Stomach smooth muscle (tissue), 2 donors: ENCODE data around the gene MS4A2.
"Not testable (repeated sequence)": the region's sequence is repeated elsewhere in the genome, so short reads cannot be mapped to it uniquely, and the experiment has no call there.

Experiments
- H3K27ac ChIP-seq: one replicate; pipeline ENCODE4 v1.7.0; 2013; ENCODE audit warnings: mild to moderate bottlenecking, low read length, inconsistent platforms
- H3K27me3 ChIP-seq, 2 donors: one replicate each; pipeline ENCODE4 v1.7.0; 2013; ENCODE audit warnings: low read length in 2 of 2; ENCODE audit not compliant: insufficient read depth in 2 of 2, control insufficient read depth in 1 of 2
- H3K36me3 ChIP-seq, 2 donors: one replicate each; pipeline ENCODE4 v1.7.0; 2013; ENCODE audit warnings: low read length in 2 of 2; ENCODE audit not compliant: control insufficient read depth in 2 of 2, insufficient read depth in 2 of 2
- H3K4me1 ChIP-seq: one replicate; pipeline ENCODE4 v1.7.0; 2013; ENCODE audit warnings: low read length; ENCODE audit not compliant: control insufficient read depth, insufficient read depth
- H3K4me3 ChIP-seq, 2 donors: one replicate each; pipeline ENCODE4 v1.7.0; 2013; ENCODE audit warnings: low read length in 2 of 2
- H3K9ac ChIP-seq, 2 donors: one replicate each; pipeline ENCODE4 v1.7.0; 2013; ENCODE audit warnings: low read length in 2 of 2, mild to moderate bottlenecking in 1 of 2
- H3K9me3 ChIP-seq, 2 donors: one replicate each; pipeline ENCODE4 v1.7.0; 2013; ENCODE audit warnings: low read length in 2 of 2; ENCODE audit not compliant: control insufficient read depth in 2 of 2
- donor health status: healthy.
- donor health status: Pancreatic carcinoma.

MS4A2 gene

DNA sequence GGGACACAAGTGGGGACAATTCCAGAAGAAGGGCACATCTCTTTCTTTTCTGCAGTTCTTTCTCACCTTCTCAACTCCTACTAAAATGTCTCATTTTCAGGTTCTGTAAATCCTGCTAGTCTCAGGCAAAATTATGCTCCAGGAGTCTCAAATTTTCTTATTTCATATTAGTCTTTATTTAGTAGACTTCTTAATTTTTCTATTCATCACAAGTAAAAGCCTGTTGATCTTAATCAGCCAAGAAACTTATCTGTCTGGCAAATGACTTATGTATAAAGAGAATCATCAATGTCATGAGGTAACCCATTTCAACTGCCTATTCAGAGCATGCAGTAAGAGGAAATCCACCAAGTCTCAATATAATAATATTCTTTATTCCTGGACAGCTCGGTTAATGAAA, at the start of gene MS4A2:
TSS of gene MS4A2 (plus strand) at position 301 of the 400 bp plus-strand sequence. CDS start 102 bp downstream, outside the sequence.
- Histone ChIP-seq H3K27me3 (no peaks in the 10 kb centered on the region), H3K9ac (no peak within 1 kb of the TSS), H3K27ac (no peak within 1 kb of the TSS), H3K4me3 (no peak within 1 kb of the TSS), H3K9me3 (no peaks in the 10 kb centered on the region), H3K4me1 (no peaks in the 10 kb centered on the region), H3K36me3 (no peaks in the 10 kb centered on the region)

DNA sequence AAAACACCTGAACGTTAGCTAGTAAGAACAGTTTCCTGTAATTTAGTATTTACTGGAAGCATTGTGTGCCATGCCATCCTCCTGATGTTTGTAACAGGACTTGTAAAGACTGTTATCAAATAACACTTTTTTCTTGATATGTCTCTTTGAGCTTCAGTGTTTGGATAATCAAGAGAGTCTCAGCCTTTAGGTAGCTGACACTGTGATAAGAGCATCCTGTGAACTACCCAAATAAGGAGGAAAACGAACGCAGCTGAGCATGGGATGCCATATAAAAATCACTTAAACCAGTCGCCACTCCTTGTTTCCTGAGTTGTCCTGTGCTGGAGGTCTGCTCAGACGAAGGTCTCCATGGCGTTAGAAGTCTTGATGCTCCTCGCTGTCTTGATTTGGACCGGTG, 48.4 kb upstream of the MS4A2 start, which contains the start of gene OOSP2:
TSS of gene OOSP2 (plus strand) at position 301 of the 400 bp plus-strand sequence. CDS start at position 352, 51 bp downstream.
- H3K4me3 ChIP-seq, result no peak within 1 kb of the TSS
- no peaks in the 10 kb centered on the region for H3K9me3 ChIP-seq
- H3K27ac ChIP-seq, result no peak within 1 kb of the TSS
- H3K36me3 ChIP-seq, result no peaks in the 10 kb centered on the region
- H3K27me3 ChIP-seq, result no peaks in the 10 kb centered on the region
- no peaks in the 10 kb centered on the region for H3K4me1 ChIP-seq
- H3K9ac ChIP-seq, result no peak within 1 kb of the TSS

DNA sequence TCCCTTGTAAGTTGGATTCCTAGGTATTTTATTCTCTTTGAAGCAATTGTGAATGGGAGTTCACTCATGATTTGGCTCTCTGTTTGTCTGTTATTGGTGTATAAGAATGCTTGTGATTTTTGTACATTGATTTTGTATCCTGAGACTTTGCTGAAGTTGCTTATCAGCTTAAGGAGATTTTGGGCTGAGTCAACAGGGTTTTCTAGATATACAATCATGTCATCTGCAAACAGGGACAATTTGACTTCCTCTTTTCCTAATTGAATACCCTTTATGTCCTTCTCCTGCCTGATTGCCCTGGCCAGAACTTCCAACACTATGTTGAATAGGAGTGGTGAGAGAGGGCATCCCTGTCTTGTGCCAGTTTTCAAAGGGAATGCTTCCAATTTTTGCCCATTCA, 38.0 kb upstream of the MS4A2 start:
- not testable (repeated sequence) for H3K4me1 ChIP-seq, H3K27me3 ChIP-seq, H3K9ac ChIP-seq, H3K9me3 ChIP-seq, H3K36me3 ChIP-seq, H3K4me3 ChIP-seq, H3K27ac ChIP-seq

DNA sequence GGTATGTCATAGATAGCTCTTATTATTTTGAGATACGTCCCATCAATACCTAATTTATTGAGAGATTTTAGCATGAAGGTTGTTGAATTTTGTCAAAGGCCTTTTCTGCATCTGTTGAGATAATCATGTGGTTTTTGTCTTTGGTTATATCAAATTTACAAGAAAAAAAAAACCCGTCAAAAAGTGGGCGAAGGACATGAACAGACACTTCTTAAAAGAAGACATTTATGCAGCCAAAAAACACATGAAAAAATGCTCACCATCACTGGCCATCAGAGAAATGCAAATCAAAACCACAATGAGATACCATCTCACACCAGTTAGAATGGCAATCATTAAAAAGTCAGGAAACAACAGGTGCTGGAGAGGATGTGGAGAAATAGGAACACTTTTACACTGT, 37.6 kb upstream of the MS4A2 start:
- H3K4me3 ChIP-seq, H3K27me3 ChIP-seq: not testable (repeated sequence)

DNA sequence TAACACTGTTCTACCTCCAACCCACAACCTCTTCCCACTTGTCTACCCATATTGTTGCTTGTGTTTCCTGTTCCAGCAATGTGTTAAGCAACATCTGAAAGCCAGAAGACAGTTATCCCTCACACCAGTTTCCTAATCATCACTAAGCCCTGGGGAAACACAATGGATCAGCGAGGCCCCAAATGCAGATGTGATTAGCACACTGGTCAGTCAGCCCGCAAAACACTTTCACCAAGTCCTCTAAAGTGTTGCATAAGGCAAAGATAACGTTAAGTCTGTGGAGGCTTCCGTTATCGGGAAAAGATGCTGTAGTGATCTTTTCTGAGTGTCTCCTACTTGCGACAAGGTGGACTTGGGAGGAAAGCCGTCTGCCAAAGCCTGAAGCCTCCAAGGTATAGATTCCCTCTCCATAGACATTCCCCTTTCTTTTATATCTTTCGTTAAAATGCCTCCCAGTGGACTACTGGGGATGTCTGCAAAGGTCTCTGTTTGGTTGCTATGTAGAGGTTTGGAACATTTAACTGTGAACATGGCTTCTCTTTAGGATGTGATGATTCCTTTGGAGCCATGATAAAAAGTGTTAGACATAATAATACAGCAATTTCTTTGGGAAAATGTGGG, 32.0 kb upstream of the MS4A2 start, which contains the start of gene MS4A3:
TSS of gene MS4A3 (plus strand) at position 317 of the 621 bp plus-strand sequence. CDS start 4,496 bp downstream, outside the sequence.
- Histone ChIP-seq H3K9me3 (no peaks in the 10 kb centered on the region), H3K4me3 (no peak within 1 kb of the TSS), H3K27me3 (no peaks in the 10 kb centered on the region), H3K4me1 (no peaks in the 10 kb centered on the region), H3K9ac (no peak within 1 kb of the TSS), H3K36me3 (no peaks in the 10 kb centered on the region), H3K27ac (no peak within 1 kb of the TSS)

More for the DNA sequence above, 37.6 kb upstream of the MS4A2 start:
- H3K27ac ChIP-seq, H3K9me3 ChIP-seq, H3K9ac ChIP-seq, H3K36me3 ChIP-seq, H3K4me1 ChIP-seq: not testable (repeated sequence)

DNA sequence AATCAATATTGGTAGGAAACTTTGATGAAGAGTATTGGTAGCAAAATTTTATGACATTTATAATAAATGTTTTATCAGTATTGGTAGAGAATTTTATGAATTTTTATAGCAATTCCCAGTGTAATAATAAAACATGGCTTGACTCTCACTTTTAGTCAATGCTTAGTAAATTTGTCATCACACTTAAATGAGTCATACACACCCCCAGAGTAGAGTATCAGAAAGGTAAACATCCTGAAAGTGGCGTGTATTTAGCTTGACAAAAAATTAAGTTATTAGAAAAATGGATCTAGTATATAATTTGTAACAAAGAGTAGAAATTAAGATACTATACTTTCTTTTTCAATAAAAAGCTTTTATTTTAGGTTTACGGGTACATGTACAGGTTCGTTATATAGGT, 29.4 kb upstream of the MS4A2 start:
- H3K36me3 ChIP-seq, result no peaks in the 10 kb centered on the region
- H3K27me3 ChIP-seq, result no peaks in the 10 kb centered on the region
- H3K9ac ChIP-seq, result no peak overlapping the region
- no peaks in the 10 kb centered on the region for H3K9me3 ChIP-seq
- no peak overlapping the region for H3K4me3 ChIP-seq
- no peak overlapping the region for H3K27ac ChIP-seq
- H3K4me1 ChIP-seq, result no peaks in the 10 kb centered on the region

DNA sequence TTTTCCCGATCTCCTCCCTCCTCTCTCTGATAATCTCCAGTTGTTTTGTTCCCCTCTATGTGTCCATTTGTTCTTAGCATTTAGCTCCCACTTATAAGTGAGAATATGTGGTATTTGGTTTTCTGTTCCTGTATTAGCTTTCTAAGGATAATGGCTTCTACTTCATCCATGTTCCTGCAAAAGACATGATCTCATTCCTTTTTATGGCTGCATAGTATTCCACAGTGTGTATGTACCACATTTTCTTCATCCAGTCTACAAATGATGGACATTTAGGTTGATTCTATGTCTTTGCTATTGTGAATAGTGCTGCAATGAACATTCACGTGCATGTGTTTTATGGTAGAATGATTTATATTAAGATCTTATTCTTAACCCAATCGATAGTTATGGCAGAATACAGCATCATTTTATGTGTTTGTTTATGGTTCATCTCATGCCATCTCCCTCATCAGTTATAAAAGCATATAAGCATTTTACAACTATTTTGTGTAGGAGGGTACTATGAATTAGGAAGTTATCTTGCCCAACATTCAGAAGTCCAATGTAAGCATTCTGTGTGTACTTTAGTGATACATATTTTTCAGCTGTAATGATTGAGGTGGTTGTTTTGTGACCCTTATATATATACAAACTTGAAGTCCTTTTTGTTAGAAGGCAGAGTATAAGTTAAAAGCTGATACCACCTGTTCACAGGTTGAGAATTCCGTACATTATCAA, 28.8 kb upstream of the MS4A2 start:
- Histone ChIP-seq H3K36me3 (no peaks in the 10 kb centered on the region), H3K4me3 (no peak overlapping the region), H3K27ac (no peak overlapping the region), H3K9ac (no peak overlapping the region), H3K9me3 (no peaks in the 10 kb centered on the region), H3K27me3 (no peaks in the 10 kb centered on the region), H3K4me1 (no peaks in the 10 kb centered on the region)

DNA sequence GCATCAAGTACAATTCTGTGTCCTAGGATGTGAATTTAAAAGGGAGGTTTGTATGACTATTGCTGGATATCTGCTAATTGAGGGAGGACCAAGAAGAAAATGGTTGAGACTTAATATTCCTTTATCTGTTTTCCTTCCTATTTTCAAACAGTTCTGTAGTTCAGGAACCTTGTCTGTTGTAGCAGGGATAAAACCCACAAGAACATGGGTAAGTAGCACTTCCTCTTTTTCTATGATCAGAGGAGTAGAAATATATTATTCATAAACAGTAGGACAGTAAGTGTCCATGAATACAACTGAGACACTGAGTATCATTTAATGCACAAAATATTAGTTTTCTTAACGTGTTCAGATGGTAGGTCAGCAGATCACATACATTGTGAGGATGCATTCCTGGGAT, 24.4 kb upstream of the MS4A2 start:
- H3K27ac ChIP-seq, result no peak overlapping the region
- H3K36me3 ChIP-seq, result no peaks in the 10 kb centered on the region
- no peak overlapping the region for H3K4me3 ChIP-seq
- no peaks in the 10 kb centered on the region for H3K4me1 ChIP-seq
- H3K9me3 ChIP-seq, result no peaks in the 10 kb centered on the region
- H3K9ac ChIP-seq, result no peak overlapping the region
- H3K27me3 ChIP-seq, result no peaks in the 10 kb centered on the region

DNA sequence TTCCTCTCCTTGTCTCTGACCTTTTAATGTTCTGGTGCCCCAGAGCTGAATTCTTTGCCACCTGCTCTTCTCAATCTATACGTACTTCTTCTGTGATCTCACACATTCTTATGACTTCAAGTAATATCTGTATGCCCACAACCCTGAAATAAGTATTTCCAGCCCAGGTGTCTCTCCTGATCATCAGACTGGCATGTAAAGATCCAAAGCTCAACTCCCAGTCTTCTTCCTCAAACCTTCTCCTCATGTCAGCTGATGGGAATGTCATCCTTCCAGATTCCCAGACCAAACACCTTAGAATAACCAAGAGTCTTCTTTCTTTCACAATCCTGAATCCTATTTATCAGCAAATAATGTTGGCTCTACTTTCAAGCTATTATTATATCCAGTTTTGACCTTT, 22.7 kb upstream of the MS4A2 start:
- H3K36me3 ChIP-seq, result no peaks in the 10 kb centered on the region
- H3K27ac ChIP-seq, result no peak overlapping the region
- H3K9me3 ChIP-seq, result no peaks in the 10 kb centered on the region
- H3K4me3 ChIP-seq, result no peak overlapping the region
- no peaks in the 10 kb centered on the region for H3K4me1 ChIP-seq
- H3K9ac ChIP-seq, result no peak overlapping the region
- no peaks in the 10 kb centered on the region for H3K27me3 ChIP-seq

DNA sequence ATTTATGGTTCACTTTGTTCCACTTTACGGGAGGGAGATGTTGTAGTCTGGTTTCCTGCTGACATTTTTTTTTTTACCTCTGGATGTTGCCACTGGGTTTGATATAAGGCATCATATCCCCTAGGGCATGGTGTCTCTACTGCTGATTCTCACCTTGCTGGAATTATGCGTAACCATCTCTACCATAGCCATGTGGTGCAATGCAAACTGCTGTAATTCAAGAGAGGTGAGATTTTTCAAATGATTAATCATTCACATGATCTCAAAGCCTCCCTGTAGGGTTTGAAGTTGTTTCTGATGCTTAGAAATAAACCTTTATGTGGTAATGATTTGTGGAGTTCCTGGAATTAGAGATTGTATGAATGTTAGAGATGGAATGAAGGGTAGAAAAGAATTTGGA, 19.0 kb upstream of the MS4A2 start:
- no peak overlapping the region for H3K27ac ChIP-seq
- no peak overlapping the region for H3K9ac ChIP-seq
- H3K36me3 ChIP-seq, result no peaks in the 10 kb centered on the region
- H3K4me1 ChIP-seq, result no peaks in the 10 kb centered on the region
- no peaks in the 10 kb centered on the region for H3K27me3 ChIP-seq
- no peak overlapping the region for H3K4me3 ChIP-seq
- no peaks in the 10 kb centered on the region for H3K9me3 ChIP-seq

DNA sequence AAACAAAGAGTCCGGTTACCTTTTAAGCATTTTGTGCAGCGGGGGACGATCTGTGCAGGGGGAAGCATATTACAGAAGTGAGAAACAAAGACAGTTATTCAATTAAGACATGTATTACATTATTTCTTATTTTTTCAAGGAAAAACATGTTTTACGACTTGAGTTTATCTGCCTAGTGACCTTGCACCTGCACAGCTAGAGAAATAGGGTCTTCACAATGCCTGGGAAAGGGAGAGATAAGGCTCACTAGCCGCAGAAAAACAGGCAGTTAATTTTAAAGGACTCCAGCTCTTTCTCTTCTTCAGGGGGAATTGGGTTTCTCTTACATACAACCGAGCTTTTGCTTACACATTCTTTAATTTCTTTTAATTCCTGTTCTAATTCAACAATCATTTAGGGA, 16.8 kb upstream of the MS4A2 start:
- H3K4me3 ChIP-seq, H3K27me3 ChIP-seq, H3K4me1 ChIP-seq, H3K27ac ChIP-seq, H3K9me3 ChIP-seq, H3K9ac ChIP-seq, H3K36me3 ChIP-seq: not testable (repeated sequence)
